HG03159 (cell line): Measurements from ENCODE around the gene LRP1B.
"Not testable (repeated sequence)": the region's sequence is repeated elsewhere in the genome, so short reads cannot be mapped to it uniquely, and the experiment has no call there.

Experiments
- ATAC-seq: cut with Tn5 transposase; IDR thresholded peaks from one replicate; pipeline ENCODE4 v1.9.1; 2021; ENCODE audit warnings: mild to moderate bottlenecking, moderate library complexity; ENCODE audit not compliant: unreplicated experiment

LRP1B gene

DNA sequence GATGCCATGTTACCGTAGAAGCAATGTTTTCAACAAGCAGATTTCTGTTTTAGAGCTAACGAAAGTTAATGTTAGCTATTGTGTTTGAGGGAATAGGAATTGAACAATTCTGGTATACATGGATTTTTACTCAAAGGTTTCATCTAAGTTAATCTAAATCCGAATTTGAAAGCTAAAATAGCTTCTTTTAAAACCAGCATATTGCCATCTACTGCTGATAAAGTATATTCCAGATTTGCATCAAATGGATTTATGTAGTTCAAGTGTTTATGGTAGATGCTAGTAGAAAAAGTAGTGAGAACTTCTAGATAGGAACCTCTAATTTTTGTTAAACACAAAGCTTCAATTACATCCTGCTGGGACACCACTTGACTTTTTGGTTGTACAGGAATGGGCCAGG lies 1781.1 kb downstream of the LRP1B start:
- ATAC-seq = no peak

DNA sequence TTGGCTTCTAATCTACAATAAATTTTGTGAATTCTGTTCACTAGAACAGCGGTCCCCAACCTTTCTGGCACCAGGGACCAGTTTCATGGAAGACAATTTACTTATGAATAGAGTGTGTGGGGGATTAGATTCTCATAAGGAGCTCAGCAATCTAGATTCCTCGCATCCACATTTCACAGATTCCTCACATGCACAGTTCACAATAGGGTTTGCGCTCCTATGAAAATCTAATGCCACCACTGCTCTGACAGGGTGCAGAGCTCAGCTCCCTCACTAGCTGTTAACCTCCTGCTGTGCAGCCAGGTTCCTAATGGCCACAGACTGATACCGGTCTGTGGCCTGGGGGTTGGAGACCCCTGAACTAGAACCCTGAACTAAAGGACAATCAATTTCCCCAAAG lies 1782.0 kb downstream of the LRP1B start:
- no peak for ATAC-seq

DNA sequence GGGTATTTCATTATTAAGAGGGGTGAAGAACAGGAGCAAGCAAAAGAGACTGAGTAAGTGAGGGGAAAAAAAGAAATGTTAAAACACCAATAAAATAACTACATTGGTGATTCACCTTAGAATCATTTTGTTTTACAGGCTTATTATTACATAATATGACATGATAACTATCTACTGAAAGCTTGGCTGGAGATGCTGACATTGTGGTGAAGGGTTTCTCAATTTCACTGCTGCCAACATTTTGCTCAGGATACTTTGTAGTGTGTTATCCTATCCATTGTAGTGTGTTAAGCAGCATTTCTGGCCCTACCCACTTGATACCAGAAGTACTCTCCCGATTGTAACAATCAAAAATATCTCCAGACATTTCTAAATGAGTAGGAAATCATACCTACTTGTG lies 1786.0 kb downstream of the LRP1B start:
- no peak for ATAC-seq

DNA sequence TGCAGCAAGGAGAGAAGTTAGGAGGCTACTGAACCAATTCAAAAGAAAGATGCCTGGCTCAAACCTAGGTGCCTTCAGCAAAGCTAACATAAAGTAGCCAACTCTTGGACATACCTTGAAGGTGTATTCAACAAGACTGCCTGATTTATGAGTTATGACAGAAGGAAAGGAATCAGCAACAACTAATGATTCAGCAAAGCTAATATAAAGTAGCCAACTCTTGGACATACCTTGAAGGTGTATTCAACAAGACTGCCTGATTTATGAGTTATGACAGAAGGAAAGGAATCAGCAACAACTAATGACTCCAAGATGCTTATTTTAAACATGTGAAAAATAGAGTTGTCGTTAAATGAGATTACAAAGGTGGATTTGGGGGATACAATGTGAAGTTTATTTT lies 1786.5 kb downstream of the LRP1B start:
- ATAC-seq = not testable (repeated sequence)

DNA sequence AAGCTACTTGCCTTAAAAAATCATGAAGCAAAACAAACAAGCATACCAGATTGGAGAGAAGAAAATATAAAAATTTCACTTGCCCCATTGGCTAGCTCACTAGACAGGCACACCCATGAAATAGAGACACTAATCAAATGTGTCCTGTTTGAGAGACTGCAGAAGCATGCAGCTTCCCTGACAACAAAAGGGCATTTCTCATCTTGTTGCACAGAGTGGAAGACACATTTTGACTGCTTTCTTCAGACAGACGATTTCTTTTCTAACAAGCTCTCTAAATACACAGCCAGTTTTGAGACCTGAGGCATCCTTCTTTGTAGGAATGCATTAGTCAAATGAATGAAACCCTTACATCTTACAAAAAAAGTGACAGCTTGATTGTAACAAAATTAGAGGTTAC lies 1792.0 kb downstream of the LRP1B start:
- ATAC-seq = no peak

DNA sequence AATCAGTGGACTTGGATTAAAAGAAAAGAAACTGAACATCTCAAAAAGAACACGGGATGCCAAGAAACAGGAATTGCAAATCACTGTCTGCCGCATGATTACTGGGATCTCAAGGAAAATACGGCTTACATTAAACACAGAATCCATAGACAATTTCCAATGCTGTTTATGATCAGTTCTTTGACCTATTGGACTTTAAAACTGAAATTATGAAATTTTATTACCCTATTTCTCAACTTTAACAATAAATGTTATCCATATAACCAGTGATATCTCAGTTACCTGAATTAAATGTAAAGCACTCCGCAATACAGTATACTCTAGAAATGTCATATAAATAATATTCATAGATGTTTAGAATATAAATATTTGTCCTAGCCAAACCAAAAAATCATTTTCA lies 1793.8 kb downstream of the LRP1B start:
- no peak for ATAC-seq

DNA sequence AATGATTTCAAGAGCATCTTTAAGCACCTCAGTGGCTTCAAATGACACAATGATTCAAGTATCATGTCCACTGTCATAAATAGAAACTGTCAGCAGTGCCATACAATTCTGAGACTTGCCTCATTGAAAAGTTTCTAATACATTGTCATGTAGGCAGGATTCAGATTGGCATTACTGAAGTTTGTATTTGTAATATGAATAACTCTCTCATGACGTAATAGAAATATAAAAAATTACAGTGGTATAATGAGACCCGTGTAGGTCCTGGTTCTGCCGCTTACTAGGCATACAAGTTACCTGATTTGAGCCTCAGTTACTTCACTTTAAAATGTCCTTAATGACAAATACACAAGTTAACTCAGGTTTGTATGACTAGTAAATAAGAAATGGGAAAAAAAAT lies 1814.5 kb downstream of the LRP1B start:
- ATAC-seq = no peak

DNA sequence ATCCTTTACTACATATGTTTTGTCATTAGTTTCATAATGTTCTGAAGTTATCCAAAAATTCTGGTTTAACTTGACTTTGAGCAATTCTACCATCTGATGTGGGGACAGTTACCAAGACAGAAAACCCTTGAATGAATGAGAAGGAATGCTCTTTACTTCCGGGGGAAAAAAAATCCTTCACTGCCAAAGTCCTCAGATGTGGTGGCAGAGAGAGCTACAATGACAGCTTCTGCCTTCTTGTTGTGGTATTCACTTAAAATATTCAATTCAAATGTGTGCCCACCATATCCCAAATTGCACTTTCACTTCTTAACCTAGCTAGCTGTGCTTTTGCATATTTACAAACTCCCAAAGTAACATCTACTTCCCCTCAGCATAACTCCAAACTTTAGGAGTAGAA lies 1818.9 kb downstream of the LRP1B start:
- no peak for ATAC-seq

DNA sequence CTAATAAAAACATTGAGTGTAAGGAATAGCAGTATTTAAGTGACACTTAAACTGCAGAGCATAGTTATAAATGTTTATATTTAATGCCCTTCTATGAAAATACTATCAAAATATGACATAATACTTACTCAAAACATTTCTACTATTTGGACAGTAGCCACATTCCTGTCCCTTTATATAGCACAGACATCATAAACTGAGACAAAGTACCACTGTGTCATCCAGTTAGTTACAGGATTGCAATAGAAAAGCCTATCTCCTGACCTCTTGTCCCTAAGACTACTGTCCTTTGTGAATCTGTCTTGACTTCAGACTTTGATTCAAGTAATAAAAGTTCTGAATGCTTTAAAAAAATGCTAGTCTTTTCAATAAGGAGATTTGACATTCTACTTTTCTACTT lies 1822.1 kb downstream of the LRP1B start:
- no peak for ATAC-seq

DNA sequence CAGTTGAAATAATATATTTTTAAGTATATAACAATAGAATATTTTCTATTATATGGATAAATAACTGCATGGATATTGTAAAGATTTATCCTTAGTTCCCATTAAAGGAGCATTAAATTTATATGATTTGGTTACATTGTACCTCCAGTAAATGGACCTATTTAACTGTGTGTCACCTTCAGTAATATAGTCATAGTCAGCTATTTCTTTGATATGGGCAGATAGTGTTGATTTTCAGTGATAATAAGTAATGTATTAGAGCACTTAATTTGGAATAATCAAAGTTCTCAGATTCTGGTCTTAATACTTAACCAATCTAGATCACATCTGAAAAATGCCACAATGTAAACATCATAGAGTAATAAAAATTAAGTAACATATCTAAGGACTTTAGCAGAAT lies 1823.3 kb downstream of the LRP1B start:
- ATAC-seq = no peak

DNA sequence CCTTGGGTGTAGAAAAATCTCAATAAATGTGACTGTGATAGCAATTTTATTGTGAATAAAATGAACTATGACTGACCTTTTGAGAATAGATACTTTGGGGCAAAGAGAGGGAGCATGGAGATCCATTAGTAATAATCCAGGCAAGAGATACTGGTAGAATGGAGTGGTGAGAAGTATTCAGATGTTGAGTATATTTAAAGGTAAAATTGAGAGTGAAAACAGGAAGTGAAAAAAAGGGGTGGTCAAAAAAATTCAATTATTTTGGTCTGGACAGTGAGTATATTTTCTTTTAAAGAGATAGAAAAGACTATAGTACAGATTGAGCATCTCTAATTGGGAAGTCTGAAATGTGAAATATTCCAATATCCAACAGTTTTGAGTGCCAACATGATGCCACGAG lies 1835.0 kb downstream of the LRP1B start:
- ATAC-seq = peak; percentile 79

DNA sequence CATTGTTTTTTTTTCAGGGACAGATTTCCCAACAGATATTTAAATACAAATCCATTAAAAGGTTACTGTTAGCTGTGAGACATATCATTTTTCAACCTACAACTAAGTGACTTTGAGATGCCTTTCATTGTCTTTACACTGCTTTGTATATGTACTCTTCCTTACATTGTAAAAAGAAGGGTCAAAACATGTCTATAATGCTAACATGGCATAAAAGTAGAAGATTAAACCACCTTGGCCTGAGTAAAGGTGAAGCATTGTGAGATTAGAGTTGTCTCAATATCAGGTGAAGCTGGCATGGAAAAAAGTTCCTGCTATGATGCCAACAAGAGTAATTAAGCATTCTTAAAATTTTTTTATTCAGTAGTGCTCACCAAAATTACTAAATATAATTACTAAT lies 1842.1 kb downstream of the LRP1B start:
- ATAC-seq = no peak

DNA sequence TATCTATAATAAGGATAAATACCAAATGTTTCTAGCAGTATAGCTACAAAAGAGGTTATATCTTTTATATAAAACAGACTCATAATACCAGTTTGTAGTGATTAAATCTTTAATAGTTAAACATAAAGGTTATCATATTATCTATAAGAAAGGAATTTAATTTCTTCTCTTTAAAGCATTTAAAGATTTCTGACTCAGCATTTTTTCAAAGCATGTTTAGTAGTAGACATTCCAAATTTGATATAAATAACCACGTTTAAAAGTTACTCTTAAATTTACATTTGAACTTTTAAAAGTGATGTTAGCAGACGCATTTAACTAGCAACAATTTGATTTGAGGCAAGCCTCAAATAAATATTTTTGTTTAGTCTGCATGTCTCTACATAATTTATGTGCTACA lies 1842.6 kb downstream of the LRP1B start:
- no peak for ATAC-seq

DNA sequence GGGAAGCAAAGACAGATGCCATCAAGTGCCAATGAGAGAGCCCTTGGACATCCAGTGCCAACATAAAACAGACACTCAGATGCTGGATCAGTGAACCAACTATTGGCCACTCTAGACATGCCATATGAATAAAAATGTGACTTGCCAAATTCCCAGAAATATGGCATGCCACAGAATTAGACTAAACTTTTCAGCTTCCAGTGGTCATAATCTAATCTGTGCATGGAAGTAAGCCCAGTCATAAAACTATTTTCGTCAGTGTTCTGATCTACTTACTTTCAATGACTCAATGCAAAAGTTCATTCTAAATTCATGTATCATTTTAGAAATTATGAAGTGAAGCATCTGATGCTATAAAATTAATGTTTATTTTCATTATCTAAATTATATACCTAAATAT lies 1844.4 kb downstream of the LRP1B start:
- no peak for ATAC-seq

DNA sequence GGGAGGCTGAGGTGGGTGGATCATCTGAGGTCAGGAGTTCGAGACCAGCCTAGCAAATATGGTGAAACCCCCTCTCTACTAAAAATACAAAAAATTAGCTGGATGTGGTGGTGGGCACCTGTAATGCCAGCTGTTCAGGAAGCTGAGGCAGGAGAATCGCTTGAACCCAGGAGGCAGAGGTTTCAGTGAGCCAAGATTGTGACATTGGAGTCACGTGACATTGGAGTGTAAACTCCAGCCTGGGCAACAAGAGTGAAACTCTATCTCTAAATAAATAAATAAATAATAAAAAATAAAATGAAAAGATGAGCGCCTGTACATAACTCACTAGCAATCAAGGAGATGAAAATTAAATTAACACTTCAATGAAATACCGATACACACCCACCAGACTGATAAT lies 1853.5 kb downstream of the LRP1B start:
- ATAC-seq = not testable (repeated sequence)

DNA sequence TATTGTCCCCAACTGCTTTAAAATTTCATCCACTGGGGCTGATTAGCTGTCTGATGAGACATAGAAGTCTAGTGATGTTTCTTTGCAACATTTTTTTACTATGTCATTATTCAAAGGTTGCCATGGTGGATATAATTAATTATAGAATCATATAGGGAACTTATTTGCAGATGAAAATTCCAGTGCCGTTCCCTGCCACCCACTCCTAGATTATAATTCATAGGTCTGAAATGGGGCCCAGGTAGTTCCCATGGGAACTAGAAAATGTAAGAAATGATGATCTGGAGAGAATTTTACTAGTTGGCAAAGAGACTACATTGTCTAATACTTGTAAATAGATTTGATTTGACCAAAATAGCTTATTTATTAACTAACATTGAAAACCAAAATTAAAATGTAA lies 1854.2 kb downstream of the LRP1B start:
- ATAC-seq = no peak

DNA sequence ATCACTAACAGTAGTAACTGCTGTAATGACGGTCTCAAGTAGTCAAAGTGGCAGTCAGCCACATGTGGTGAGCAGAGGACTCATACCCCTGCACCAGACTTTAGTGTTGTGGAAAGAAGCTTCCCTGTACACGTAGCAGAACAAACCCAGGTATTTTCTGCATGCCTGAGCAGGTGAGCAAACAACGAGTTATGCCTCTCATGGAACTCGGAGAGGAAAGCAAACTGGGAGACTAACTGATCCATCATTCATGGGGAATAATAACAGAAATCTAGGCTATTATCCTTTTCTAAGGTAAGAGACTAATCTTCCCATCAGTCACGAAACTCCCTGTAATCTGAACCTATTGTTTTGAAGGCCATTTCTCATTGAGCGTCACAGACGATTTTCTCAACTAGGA lies 1855.4 kb downstream of the LRP1B start:
- ATAC-seq = no peak

DNA sequence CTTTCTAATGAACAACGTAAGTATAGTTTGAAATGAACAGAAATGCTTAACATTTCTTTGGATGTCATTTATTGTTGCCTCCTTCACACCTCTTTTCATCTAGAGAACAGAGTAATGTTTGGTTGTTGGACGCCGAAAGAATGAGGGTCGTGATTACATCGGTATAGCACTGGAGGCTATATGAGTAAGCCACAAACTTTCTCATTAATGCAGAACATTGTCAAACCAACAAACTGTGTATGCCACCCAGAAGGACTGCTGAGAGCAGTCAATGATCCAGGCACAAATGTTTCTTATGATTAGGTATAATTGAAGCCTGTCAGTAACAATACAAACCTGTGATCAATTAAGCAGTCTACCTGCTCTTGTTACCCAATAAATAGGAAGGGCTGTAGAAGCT lies 1855.9 kb downstream of the LRP1B start:
- no peak for ATAC-seq

DNA sequence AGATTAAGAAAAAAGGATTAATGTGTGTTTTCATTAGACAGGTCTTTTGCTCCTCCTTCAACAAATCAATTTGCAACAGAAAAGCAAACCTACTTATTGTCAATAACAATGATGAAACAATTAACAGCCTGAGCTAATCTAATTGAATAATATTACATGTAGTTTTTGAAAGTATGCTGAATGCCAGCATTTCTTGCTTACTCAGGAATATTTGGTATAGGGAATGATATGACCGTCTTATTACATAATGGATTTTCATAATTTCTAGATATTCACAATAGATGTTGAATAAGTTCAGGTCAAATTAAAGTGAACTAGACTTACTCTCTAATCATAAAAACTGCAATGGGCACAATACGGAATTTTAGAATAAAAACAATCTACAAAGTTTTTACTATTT lies 1856.9 kb downstream of the LRP1B start:
- no peak for ATAC-seq

DNA sequence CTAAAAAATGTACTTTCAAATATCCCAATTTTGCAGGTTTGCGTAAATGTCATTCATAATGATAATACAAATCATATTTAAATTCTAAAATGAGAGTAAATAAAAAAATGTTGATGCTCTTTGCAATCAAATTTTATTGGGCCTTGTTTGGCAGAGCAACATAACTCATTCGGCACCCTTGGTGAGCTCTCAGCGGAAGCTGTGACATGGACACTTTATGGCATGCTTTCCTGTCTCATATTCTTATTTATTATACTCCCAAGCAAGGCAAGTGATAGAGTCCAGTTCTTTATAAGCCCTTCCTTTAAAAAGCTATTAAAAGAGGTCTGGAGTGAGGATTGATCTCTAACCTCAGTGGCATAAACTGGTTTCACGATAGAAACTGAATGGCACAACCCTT lies 1857.4 kb downstream of the LRP1B start:
- no peak for ATAC-seq

DNA sequence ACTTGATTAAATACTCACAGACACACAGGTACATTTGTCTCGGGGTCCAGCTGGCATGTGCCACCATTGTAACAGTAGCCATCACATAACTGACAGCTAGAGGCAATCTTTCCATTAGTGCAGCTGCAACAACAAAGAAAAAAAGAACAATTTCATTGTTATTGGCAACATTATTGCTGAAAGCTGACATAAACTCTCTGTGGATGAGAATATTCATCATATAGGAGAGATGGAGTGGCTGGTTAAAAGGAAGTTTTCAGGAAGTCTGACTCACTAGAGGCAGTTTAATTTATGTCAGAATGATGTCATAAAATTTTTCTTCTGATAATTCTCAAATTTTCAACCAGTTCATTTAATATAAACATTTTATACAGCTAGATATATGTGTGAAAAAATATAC lies 1860.6 kb downstream of the LRP1B start:
- no peak for ATAC-seq

DNA sequence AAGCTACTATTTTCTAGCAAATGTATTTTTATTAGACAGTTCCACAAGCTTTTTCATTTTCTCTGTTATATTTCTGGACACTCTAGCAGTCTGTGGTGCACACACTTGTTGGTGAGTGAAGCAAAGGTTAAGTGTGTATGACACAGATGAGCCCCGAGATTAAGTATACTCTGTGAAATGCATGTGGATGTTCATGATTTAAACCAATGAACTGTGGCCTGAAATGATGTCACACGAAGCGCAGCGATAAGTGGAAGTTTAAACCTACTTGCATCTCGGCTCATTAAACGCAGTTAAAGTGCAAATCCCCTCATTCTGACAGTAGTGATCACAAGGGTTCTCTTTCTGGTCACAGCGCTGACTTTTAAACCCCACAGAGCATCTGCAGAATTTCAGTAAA lies 1861.8 kb downstream of the LRP1B start:
- ATAC-seq = no peak

DNA sequence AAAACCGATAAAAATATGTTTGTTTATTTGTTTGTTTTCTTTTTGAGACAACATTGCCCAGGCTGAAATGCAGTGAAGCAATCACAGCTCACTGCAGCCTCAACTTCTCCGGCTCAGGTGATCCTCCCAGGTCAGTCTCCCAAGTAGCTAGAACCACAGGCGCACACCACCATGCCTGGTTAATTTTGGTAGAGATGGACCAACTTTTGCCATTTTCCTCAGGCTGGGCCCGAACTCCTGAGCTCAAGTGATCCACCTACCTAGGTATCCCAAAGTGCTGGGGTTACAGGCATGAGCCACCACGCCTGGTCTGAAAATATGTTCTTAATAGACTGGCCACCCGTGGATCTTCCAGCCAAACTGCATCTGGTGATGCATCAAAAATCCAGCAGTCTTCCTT lies 1867.9 kb downstream of the LRP1B start:
- no peak for ATAC-seq

DNA sequence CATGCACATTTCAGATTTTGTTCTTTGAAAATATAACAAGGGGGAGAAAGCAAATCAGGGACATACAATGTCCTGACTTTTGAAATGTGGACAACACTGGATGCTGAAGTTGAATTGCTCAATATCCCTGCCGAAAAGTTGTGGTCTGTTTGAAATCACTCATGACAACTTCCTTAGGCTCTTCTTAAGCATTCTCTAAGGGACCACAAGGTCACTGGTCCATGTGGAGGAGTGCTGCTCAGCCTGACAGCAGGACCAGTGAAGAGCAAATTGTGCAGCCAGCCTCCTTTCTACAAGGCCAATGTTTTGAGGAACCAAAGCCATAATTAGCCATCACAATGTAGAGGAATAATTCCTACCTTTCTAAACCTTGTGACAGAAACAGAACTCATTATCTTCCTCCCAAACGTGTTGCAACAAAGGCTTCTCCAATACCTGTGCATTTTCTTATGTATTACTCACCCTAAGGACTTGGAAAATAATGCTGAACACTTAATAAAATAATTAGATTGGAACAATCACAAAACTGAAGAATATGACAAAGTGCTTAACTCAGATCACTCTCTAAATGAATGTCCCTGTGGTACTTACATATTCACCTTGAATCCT lies 1873.0 kb downstream of the LRP1B start:
- no peak for ATAC-seq
